RPMI8226 (cell line): ENCODE data around the gene PHF11.

Experiments used
- DNase-seq: peaks from one replicate; pipeline ENCODE4 v3.0.0-alpha.2; 2015

PHF11 gene

GRCh38 chr13:49499889-49500660 lies 4.3 kb downstream of the PHF11 start:
- DNase-seq, result no peak

GRCh38 chr13:49502954-49503353 lies 7.2 kb downstream of the PHF11 start:
- no peak for DNase-seq

GRCh38 chr13:49503951-49504350 lies 8.2 kb downstream of the PHF11 start:
- no peak for DNase-seq

- DNase-seq, result no peak
These were observed 16.8 kb downstream of the PHF11 start for GRCh38 chr13:49512578-49512977.

GRCh38 chr13:49516467-49516866 lies 20.7 kb downstream of the PHF11 start:
- DNase-seq, result no peak

GRCh38 chr13:49517461-49517860 lies 21.7 kb downstream of the PHF11 start:
- no peak for DNase-seq

- DNase-seq, result no peak
These were observed 25.5 kb downstream of the PHF11 start for GRCh38 chr13:49521224-49521623.

GRCh38 chr13:49524740-49525501 lies 29.2 kb downstream of the PHF11 start:
- no peak for DNase-seq

GRCh38 chr13:49527123-49527522 lies 31.4 kb downstream of the PHF11 start:
- DNase-seq, result no peak

- DNase-seq, result no peak
These were observed 32.4 kb downstream of the PHF11 start for GRCh38 chr13:49528161-49528560.

- no peak for DNase-seq
These were observed 34.7 kb downstream of the PHF11 start for GRCh38 chr13:49530457-49530856.

GRCh38 chr13:49532593-49532992 lies 36.8 kb downstream of the PHF11 start:
- no peak for DNase-seq

- no peak for DNase-seq
These were observed 37.3 kb downstream of the PHF11 start for GRCh38 chr13:49533011-49533410.

GRCh38 chr13:49533591-49534269 lies 38.0 kb downstream of the PHF11 start:
- DNase-seq, result no peak

GRCh38 chr13:49536144-49536873 lies 40.6 kb downstream of the PHF11 start:
- no peak for DNase-seq

GRCh38 chr13:49538404-49538803 lies 42.7 kb downstream of the PHF11 start:
- no peak for DNase-seq

GRCh38 chr13:49539313-49539712 lies 43.6 kb downstream of the PHF11 start:
- DNase-seq, result no peak

- no peak for DNase-seq
These were observed 44.0 kb downstream of the PHF11 start for GRCh38 chr13:49539746-49540145.

GRCh38 chr13:49540552-49540951 lies 44.8 kb downstream of the PHF11 start:
- peak; percentile 43 for DNase-seq

- no peak for DNase-seq
These were observed 47.9 kb downstream of the PHF11 start for GRCh38 chr13:49543656-49544055.

- DNase-seq, result no peak
These were observed 49.9 kb downstream of the PHF11 start for GRCh38 chr13:49545661-49546060.

- DNase-seq, result no peak
These were observed 50.8 kb downstream of the PHF11 start for GRCh38 chr13:49546561-49546960.

- no peak for DNase-seq
These were observed 53.5 kb downstream of the PHF11 start for GRCh38 chr13:49549289-49549688.
